GM12873 (cell line): ENCODE measurements around the gene BAMBI.

Experiments used
- TF ChIP-seq, protein P1 (sequence below): IDR thresholded peaks from 2 replicates; pipeline ENCODE4 v1.5.1; 2012; ENCODE audit warnings: low read depth, mild to moderate bottlenecking, moderate library complexity, low read length, control low read depth; ENCODE audit not compliant: insufficient read depth; ENCODE audit errors: missing control alignments

Gene BAMBI, protein sequence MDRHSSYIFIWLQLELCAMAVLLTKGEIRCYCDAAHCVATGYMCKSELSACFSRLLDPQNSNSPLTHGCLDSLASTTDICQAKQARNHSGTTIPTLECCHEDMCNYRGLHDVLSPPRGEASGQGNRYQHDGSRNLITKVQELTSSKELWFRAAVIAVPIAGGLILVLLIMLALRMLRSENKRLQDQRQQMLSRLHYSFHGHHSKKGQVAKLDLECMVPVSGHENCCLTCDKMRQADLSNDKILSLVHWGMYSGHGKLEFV

DNA sequence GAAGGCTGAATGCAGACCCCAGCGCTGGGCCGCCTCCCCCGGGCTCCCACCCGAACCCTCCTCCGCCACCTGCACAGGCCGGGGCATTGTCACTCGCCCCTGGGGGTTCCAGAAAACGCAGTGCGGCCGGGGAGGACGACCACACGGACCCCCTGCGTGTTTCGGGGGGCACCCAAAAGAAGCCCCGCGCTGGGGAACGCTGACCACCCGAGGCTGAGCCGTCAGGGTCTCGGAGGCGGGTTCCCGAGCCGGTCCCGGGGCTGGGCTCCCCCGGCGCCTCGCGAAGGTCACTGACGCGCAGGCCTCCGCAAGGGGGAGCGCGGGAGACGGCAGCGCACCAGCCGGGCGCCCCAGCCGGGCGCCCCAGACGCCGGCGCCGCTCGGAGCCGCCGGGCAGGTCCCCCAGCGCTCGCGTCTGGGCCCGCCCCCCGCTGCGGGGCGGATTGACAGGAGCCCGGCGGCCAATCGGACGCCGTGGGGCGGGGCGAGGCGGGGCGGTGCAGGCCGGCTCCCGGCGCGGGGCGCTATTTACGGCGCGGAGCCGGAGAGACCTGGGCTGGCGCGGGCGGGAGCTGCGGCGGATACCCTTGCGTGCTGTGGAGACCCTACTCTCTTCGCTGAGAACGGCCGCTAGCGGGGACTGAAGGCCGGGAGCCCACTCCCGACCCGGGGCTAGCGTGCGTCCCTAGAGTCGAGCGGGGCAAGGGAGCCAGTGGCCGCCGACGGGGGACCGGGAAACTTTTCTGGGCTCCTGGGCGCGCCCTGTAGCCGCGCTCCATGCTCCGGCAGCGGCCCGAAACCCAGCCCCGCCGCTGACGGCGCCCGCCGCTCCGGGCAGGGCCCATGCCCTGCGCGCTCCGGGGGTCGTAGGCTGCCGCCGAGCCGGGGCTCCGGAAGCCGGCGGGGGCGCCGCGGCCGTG lies at the start of gene BAMBI:
TSS of gene BAMBI (plus strand) at position 554 of the 920 bp plus-strand sequence. CDS start 377 bp downstream, outside the sequence.
- TF ChIP-seq, protein P1, sequence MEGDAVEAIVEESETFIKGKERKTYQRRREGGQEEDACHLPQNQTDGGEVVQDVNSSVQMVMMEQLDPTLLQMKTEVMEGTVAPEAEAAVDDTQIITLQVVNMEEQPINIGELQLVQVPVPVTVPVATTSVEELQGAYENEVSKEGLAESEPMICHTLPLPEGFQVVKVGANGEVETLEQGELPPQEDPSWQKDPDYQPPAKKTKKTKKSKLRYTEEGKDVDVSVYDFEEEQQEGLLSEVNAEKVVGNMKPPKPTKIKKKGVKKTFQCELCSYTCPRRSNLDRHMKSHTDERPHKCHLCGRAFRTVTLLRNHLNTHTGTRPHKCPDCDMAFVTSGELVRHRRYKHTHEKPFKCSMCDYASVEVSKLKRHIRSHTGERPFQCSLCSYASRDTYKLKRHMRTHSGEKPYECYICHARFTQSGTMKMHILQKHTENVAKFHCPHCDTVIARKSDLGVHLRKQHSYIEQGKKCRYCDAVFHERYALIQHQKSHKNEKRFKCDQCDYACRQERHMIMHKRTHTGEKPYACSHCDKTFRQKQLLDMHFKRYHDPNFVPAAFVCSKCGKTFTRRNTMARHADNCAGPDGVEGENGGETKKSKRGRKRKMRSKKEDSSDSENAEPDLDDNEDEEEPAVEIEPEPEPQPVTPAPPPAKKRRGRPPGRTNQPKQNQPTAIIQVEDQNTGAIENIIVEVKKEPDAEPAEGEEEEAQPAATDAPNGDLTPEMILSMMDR = peak; percentile 56

DNA sequence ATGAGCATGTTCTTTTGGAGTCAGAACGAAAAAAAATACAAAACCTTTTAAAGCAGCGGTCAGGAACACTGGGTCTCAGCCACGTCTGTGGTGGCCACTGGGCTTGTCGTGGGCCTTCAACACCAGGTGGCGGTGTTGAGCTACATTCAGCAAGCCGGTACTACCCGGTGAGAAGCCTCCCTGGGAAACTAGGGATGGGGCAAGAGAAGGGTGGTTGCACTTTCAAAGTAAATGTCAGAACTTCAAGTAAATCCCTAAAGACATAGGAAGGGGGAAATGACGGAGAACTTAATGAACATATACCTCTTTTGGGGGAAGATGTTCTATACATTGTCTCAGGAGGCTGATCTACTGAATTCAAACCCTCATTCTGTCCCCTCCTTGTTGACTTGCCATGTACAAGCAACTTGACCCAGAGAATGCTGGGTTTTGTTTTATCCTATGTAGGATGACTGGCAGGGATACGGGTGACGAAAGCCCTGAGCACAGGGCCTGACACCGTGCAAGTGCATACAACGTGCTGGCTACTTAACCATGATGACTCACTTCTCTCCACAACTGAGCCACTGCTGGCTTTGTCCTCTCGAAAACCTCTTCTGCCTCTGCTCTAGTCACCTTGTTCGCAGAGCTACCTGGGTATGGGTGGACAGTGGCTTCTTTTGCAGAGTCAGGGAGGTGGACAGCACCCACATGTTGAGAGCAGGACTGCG lies 49.0 kb upstream of the BAMBI start:
- TF ChIP-seq, protein P1 = peak; percentile 93

DNA sequence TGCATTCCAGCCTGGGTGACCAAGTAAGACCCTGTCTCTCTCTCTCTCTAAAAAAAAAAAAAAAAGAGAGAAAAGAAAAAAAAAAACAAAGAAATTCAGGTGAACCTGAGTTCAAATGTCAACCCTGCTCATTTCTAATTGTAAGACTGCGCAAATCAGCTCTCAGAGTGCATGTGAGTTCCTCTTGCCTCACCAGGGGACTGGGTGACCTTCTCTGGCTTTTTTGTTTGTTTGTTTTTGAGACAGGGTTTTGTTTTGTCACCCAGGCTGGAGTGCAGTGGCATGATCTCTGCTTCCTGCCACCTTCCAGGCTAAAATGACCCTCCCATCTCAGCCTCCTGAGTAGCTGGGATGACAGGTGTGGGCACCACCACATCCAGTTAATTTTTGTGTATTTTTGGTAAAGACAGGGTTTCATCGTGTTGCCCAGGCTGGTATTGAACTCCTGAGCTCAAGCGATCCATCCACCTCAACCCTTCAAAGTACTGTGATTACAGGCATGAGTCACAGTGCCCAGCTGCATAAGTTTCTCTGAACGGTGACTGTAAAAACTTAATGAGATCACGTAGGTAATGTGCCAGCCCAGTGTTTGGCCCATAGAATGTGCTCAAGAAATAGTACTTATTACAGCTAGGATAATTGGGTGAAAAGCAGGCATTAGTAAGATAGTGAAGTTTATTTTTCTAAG lies 45.3 kb upstream of the BAMBI start:
- TF ChIP-seq, protein P1 = no peak

DNA sequence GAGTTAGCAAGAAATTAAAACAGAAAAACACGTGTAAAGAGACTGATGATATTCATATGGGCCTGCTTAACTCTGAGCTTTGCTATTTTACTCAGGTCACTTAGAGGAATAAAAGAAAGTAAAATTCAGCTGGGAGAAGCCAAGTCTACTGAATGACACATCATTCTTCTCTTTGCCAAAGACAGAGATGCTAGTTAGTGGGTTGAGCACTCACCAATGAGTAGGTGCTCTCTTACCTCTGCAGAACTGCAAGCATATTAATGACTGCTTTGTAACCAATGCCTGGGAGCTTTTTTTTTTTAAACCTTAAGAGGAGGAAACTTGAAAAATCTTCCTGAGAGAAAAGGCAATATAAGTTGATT lies 44.8 kb upstream of the BAMBI start:
- TF ChIP-seq, protein P1 = no peak

DNA sequence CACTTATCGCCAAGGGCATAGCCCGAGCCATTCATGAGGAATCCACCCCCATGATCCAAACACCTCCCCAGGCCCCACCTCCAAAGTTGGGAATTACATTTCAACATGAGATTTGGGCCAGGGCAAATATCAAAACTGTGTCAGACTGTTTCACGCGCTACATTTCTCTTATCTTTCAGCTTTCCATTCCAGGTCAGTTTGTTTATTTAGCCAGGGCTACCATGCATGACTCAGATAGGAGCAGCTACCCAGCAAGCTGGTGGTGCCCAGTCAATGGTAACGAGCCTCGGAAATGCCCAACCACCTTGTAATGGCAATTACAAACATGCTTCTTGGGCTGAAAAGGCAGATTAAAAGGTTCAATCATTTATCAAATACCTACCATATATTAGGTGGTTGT lies 43.6 kb upstream of the BAMBI start:
- TF ChIP-seq, protein P1 = no peak

DNA sequence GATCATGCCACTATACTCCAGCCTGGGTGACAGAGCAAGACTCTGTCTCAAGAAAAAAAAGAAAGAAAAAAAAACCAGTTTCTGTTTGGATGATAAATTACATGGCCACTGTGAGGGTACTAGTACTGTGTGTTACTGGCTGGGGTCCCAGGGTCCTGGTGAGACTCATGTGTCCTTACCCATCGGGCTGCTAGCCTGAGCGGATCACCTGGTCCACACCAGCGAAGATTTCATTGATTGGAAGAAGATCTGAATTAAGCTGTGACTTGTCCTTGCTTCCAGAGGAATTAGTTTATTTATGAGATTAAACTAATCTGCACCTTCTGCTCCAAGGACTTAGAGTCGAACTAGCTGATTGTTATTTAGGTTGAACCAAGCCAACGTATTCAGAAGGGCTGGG lies 40.0 kb upstream of the BAMBI start:
- TF ChIP-seq, protein P1 = no peak
